Activated T-helper 2 cell treated with anti-CD3 and anti-CD28 coated beads, Interferon-gamma antibody, Interleukin-2, Interleukin-4, amounts not matched to agents 10 μg/mL and 5 μg/mL and 100 μg/mL, durations not matched to agents 14 hours and 24 hours and 36 hours (primary cell): ENCODE measurements around the gene SNCB. TPM values are rescaled to one million over a fixed set of nuclear protein-coding genes. Genes with fewer than 3 reads are reported as not detected.
"Not testable (repeated sequence)": the region's sequence is repeated elsewhere in the genome, so short reads cannot be mapped to it uniquely, and the experiment has no call there.

Source experiments
- DNase-seq: peaks from one replicate; pipeline ENCODE4 v3.0.0; 2021; ENCODE audit warnings: low spot score
- H3K27ac Mint-ChIP-seq: one replicate; pipeline ENCODE4 v1.8.0; 2021; ENCODE audit warnings: mixed read lengths
- H3K27me3 Mint-ChIP-seq: one replicate; pipeline ENCODE4 v1.8.0; 2021; ENCODE audit warnings: low read depth, mixed read lengths
- H3K36me3 Mint-ChIP-seq: one replicate; pipeline ENCODE4 v1.8.0; 2021; ENCODE audit warnings: low read depth, mixed read lengths
- H3K4me1 Mint-ChIP-seq: one replicate; pipeline ENCODE4 v1.8.0; 2021; ENCODE audit warnings: low read depth, mixed read lengths
- H3K4me3 Mint-ChIP-seq: one replicate; pipeline ENCODE4 v1.8.0; 2021; ENCODE audit warnings: low read depth, mild to moderate bottlenecking, moderate library complexity, mixed read lengths
- H3K9me3 Mint-ChIP-seq: one replicate; pipeline ENCODE4 v1.8.0; 2021; ENCODE audit warnings: mixed read lengths
- intact Hi-C: fragments of 100-400 bp; cut with micrococcal nuclease; formaldehyde crosslinking; loops from one replicate; pipeline ENCODE4 v1.15.1; 2023
- total RNA-seq: library from RNA; stranded (reverse); gene quantifications from 2 replicates; pipeline ENCODE4 v1.2.3, GENCODE V29; 2022

The SNCB gene
- total RNA-seq, 1 donor from 2014 or later, result not detected

DNA sequence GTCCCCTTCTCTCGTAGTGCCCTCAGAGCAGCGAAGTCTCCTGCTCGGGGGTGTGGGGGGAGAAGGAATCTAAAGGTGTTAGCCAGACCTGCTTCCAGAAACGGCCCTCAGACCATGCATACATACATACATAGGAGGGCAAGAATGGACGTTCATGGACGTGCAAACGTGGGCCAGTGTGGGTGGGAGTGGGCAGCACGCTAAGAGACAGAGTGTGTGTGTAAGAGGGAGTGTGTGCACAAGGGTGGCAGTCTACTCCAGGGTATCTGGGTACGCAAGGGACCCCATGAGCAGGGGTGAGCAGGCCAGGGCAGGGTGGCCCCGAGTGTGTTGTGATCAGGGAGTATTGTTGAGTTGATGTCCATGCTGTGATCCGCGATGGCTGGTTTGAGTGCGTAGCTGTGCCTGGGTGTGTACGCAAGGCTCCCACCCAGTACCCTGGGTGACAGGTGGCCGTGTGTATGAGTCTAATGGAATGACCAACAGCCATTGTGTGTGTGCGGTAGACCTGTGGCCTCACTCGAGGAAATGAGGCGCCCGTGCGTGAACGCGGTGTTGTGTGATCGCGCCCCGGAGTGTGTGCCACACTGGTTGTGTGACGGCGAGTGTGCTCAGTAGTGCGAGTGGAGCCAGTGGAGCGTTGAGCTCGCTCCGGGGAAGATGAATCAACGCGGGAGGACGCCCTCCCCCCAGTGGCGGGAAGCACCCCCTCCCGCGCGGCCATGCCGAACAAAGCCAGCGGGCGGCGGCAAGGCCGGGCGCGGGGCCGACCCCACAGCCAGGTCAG lies 21.2 kb downstream of the SNCB start:
- intact Hi-C loops, result no loop called here
- DNase-seq, result no peak

DNA sequence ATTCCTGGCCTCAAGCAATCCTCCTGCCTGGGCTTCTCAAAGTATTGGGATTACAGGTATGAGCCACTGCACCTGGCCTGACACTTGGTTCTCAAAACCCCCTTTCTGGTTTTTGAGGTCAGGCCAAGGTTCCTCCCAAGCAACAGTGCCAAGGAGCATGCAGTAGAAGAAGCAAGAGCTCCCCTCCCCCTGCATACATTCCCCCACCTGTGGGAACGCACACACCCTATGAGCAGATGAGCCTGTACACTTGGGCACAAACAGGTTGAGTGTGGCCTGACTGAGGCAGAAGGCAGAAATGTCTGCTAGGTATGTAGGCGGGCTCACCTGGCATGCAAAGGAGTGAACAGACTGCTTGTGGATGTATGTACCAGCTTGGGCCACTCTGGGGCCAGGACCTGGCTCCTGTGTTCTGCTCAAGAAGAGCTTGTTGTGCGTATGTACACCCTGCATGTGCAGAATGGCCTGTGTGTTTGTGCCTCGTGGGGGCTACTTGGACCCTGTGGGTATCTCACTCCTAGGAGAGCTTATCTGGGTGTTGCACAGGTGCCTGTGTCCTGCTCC lies 22.1 kb downstream of the SNCB start:
- H3K4me3 Mint-ChIP-seq, result peak overlapping the region; percentile 92
- intact Hi-C loops, result no loop called here

More for the DNA sequence above, 21.2 kb downstream of the SNCB start:
- peak overlapping the region; percentile 92 for H3K4me3 Mint-ChIP-seq
- no peaks in the 10 kb centered on the region for H3K36me3 Mint-ChIP-seq
- H3K9me3 Mint-ChIP-seq, result no peaks in the 10 kb centered on the region
- H3K4me1 Mint-ChIP-seq, result peaks cover 13% of the 10 kb centered on the region
- H3K27ac Mint-ChIP-seq, result peak overlapping the region; percentile 76
- peaks cover 32% of the 10 kb centered on the region for H3K27me3 Mint-ChIP-seq

DNA sequence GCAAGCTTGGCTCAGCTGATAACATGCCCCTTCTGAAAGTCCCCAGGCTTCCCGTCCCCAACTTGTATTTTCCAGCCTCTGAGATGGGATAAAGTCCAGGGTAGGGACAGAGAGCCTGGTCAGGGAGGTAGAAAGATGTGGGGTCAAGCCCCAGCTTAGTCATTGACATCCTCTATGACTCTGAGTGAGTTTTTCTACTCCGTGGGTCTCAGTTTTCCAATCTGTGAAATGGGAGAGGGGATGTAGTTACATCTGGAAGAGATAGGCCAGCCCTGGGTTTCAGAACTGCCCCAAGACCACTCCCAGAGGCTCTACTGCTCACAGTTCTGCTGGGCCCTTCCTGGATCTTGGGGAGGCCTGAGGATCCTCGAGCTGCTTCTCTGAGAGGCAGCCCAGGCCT lies 23.5 kb downstream of the SNCB start:
- intact Hi-C loops, result no loop called here
- H3K27me3 Mint-ChIP-seq, result peaks cover 35% of the 10 kb centered on the region
- H3K36me3 Mint-ChIP-seq, result no peaks in the 10 kb centered on the region
- no peaks in the 10 kb centered on the region for H3K9me3 Mint-ChIP-seq
- H3K4me3 Mint-ChIP-seq, result no peak overlapping the region
- no peak for DNase-seq
- peaks cover 13% of the 10 kb centered on the region for H3K4me1 Mint-ChIP-seq
- H3K27ac Mint-ChIP-seq, result no peak overlapping the region

More for the DNA sequence above, 22.1 kb downstream of the SNCB start:
- Mint-ChIP-seq H3K9me3 (no peaks in the 10 kb centered on the region), H3K27ac (no peak overlapping the region), H3K36me3 (no peaks in the 10 kb centered on the region), H3K27me3 (peaks cover 33% of the 10 kb centered on the region), H3K4me1 (peaks cover 13% of the 10 kb centered on the region)
- DNase-seq, result no peak

DNA sequence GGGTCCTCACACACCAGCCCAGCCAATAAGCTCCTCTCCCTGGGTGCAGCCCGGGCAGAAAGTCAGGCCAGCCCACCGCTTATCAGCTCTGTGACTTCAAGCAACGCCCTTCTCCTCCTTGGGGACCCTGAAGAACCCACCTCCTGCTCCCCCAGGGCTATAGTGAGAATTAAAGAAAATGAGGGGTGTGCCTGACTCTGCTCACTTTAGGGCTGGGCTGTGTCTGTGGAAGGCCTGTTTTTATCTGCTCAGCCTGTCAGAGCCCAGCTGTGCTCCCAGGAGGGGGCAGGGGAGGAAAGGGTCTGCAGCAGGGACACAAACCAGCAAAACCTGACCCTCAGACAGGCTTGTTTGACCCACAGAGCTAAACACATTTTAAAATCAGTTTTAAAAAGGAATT lies 24.3 kb downstream of the SNCB start:
- Mint-ChIP-seq H3K4me1 (peaks cover 10% of the 10 kb centered on the region), H3K27ac (no peak overlapping the region), H3K27me3 (peaks cover 29% of the 10 kb centered on the region), H3K9me3 (no peaks in the 10 kb centered on the region), H3K4me3 (no peak overlapping the region), H3K36me3 (no peaks in the 10 kb centered on the region)
- DNase-seq, result no peak
- intact Hi-C loops, result no loop called here

DNA sequence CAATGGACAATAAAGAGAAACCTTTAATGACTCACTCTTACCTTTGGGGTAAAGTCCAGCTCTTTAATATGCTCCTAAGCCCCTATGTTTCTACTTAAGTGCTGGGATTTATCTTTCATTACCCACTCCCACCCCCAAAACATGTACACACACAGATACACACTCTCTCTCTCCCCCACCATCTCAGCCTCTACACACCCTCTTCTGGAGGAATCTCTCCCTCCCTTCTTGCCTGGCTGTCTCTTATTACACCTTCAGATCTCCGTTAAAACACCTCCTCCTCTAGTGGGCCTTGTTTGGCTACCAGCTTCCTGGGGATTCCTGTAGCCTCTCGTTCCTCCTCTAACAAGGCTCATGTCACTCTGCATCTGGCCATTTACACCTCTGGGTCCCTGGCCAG lies 27.2 kb downstream of the SNCB start:
- no peaks in the 10 kb centered on the region for H3K9me3 Mint-ChIP-seq
- no peak overlapping the region for H3K4me3 Mint-ChIP-seq
- intact Hi-C loops, result no loop called here
- H3K27me3 Mint-ChIP-seq, result peaks cover 20% of the 10 kb centered on the region
- H3K27ac Mint-ChIP-seq, result no peak overlapping the region
- H3K4me1 Mint-ChIP-seq, result peaks cover 2% of the 10 kb centered on the region
- no peaks in the 10 kb centered on the region for H3K36me3 Mint-ChIP-seq
- DNase-seq, result no peak

DNA sequence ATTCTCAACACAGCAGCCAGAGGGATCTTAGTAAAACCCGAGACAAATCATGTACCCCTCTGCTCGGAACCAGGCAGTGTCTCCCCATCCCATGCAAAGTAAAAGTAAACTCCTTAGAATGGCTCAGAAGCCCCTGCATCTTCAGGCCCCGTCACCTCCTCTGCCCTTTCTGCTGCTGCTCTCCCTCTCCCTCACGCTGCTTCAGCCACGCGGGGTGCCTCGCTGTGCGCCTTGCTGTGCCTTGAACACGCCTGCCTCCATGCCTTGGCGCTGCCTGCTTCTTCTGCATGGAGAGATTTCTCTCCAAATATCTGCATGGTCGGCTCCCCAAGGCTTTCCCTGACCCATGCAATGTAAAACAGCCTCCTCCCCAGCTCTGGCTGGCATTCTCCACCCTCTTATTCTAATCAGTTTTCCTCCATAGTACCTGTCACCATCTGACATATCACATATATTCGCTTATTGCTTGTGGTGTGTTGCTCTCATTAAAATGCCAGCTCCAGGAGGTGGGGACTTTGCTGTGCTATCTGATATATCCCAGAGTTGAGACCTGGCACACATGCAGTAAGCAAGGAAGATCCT lies 28.3 kb downstream of the SNCB start:
- Mint-ChIP-seq H3K36me3 (no peaks in the 10 kb centered on the region), H3K9me3 (no peaks in the 10 kb centered on the region), H3K4me1 (peaks cover 2% of the 10 kb centered on the region), H3K4me3 (no peak overlapping the region), H3K27ac (no peak overlapping the region), H3K27me3 (peaks cover 19% of the 10 kb centered on the region)
- DNase-seq, result no peak
- intact Hi-C loops, result no loop called here

DNA sequence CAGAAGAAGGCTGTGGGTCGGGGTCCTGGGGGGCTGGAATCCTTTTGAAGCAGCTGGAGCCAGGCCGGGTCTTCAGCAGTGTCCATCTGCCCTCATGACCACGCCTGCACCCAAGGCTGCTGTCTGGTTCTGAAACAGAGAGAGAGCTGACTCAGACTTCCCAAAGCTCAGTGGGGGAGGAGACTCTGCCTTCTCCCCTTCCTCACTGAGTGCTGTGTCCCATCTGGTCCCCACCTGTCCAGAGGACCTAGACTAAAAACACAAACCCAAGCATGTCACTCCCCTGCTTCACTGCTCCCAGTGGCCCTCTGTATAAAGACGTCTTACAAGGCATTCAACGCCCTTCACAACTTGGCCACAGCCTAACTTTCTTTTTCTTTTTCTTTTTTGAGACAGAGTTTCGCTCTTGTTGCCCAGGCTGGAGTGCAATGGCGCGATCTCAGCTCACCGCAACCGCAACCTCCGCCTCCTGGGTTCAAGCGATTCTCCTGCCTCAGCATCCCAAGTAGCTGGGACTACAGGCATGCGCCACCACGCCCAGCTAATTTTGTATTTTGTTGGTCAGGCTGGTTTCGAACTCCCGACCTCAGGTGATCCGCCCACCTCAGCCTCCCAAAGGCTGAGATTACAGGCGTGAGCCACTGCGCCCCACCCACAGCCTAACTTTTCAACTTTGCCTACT lies 30.4 kb downstream of the SNCB start:
- not testable (repeated sequence) for H3K4me3 Mint-ChIP-seq, H3K27ac Mint-ChIP-seq, H3K36me3 Mint-ChIP-seq, DNase-seq, H3K4me1 Mint-ChIP-seq, H3K9me3 Mint-ChIP-seq
- intact Hi-C loops, result loop anchor here (5.0 kb wide), 1 partner anchor 58 kb away; no protein-coding TSS in a partner anchor
- H3K27me3 Mint-ChIP-seq, result peaks cover 19% of the 10 kb centered on the region

DNA sequence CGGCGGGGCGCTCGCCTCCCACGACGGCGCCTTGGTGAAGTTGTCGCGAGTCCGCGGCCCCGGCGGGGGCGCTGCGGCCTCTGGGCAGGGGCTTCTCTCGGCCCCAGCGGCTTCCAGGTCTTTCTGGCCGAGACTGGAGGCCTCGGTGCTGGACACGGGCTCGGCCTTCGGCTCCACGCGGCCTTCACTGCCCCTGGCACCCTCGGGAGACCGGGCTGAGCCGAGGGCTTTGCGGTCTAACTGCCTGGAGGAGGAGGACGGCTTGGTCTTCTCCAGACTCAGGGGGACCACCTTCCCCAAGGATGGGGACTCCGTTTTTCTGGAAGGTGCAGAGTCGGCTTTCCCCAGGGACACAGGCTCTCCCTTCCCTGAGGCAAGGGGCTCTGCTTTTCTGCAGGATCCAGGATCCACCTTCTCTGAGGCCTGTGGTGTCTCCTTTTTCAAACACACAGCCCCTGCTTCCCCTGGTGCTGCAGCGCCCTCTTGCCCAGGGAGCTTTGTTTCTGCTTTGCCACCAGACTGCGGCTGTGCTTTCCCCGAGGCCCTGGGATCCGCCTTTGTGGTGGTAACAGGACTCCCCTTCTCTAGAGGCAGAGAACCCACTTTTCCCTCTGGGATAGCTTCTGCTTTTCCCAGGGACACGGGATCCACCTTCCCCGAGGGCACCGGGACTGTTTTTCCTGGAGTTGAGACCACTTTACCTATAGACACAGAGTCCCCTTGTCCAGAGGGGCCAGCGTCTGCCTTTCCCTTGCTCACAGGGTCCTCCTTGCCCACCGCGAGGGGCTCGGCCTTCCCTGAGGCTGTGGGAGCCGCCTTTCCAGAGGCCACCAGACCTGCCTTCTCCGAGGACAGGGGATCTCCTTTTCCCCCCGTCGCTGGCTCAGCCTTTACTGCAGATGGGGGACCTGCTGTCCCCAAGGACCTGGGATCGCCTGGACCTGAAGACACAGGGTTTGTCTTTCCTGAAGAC lies 32.6 kb downstream of the SNCB start:
- peaks cover 13% of the 10 kb centered on the region for H3K27me3 Mint-ChIP-seq
- no peaks in the 10 kb centered on the region for H3K9me3 Mint-ChIP-seq
- peak overlapping the region; percentile 11 for H3K4me3 Mint-ChIP-seq
- H3K36me3 Mint-ChIP-seq, result no peaks in the 10 kb centered on the region
- intact Hi-C loops, result loop anchor here (2.0 to 5.0 kb wide), 3 partner anchors 23 to 181 kb away; partner anchors contain the start of gene CLTB
- no peak overlapping the region for H3K27ac Mint-ChIP-seq
- no peak for DNase-seq
- H3K4me1 Mint-ChIP-seq, result peaks cover 2% of the 10 kb centered on the region

DNA sequence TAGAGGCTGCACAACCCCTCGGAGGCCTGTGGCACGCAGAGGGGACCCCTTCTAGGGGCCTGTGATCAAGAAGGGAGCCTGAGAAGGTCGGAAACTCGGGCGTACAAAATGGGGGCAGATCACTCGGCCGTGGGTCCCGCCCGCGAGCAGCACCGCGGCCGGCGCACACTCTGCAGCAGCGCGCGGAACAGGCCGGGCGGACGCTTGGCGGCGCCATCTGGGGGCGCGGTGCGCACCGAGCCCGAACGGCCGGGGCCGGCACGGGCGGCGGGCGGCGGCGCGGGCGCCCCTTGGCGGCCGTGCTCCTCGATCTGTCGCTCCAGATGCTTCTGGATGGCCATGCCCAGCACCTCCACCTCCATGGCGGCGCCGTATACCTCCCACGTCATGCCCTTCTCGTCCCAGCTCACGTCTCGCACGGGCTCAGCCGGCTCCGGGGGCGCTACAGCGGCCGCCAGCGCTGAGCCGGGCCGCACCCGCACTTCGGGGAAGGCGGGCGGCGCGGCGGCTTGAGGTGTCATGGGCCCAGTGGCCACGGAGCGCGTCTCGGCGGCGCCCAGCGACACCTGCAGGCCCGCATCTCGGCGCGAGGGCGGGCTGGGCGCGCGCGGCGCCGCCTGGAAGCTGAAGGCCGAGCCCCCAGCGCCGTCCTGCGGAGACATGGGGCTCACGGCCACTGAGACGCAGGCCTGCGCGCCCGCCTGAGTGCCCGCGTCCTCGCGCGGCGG lies 33.5 kb downstream of the SNCB start:
- no peaks in the 10 kb centered on the region for H3K9me3 Mint-ChIP-seq
- intact Hi-C loops, result loop anchor here (2.0 to 5.0 kb wide), 3 partner anchors 22 to 180 kb away; partner anchors contain the start of gene CLTB
- H3K36me3 Mint-ChIP-seq, result no peaks in the 10 kb centered on the region
- H3K4me3 Mint-ChIP-seq, result peak overlapping the region; percentile 73
- DNase-seq, result peak; percentile 52
- no peak overlapping the region for H3K27ac Mint-ChIP-seq
- peaks cover 4% of the 10 kb centered on the region for H3K27me3 Mint-ChIP-seq
- H3K4me1 Mint-ChIP-seq, result peaks cover 2% of the 10 kb centered on the region

DNA sequence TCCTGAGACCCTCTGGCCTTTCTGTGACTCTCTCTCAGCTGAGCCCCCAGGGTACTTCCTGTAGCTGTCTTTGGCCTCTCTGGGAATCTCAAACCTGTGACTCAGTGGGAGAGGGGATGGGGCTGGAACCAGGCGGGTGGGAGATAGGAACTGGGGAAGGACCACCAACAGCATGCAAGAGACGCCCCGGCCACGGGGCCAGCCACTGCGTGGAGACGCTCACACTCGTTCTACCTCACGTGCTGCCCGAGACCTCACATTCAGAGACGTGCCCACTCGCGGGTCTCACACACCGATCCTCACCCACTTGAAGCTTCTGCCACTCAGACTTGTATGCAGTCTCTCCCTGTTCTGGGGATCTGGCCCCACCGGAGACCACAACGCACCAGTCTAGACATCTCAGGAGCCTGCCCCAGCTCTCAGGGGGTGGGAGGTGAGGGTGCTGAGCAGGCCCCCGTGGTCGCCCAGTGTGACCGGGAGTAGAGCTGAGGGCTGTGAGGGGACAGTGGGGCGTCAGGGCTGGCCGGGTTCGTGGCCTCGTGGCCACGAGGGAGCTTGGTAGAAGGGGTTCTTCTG lies 34.2 kb downstream of the SNCB start:
- Mint-ChIP-seq H3K27ac (no peak overlapping the region), H3K36me3 (no peaks in the 10 kb centered on the region), H3K4me1 (peaks cover 2% of the 10 kb centered on the region), H3K4me3 (peak overlapping the region; percentile 73), H3K9me3 (no peaks in the 10 kb centered on the region), H3K27me3 (peaks cover 4% of the 10 kb centered on the region)
- no peak for DNase-seq
- intact Hi-C loops, result loop anchor here (2.0 to 5.0 kb wide), 3 partner anchors 21 to 179 kb away; partner anchors contain the start of gene CLTB

DNA sequence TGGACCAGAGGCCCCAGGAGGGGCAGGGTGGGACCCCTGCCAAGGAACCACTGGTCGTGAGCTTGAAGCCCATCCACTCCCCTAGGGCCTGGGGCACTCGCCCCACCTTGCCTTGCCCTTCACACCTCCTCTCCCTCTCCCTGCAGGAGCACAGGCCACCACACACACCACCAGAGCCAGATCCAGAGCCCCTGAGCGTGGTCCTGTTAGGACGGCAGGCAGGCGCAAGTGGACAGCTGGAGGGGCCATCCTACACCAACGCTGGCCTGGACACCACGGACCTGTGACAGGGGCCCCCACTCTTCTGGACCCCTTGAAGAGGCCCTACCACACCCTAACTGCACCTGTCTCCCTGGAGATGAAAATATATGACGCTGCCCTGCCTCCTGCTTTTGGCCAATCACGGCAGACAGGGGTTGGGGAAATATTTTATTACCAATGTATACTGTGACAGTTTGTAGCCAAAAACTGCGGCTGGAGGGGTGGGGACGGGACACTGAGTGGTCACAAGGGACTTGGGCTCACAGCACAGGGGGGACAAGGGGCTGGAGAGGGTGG lies 34.9 kb downstream of the SNCB start:
- intact Hi-C loops, result loop anchor here (5.0 kb wide), 1 partner anchor 53 kb away; no protein-coding TSS in a partner anchor
- no peak overlapping the region for H3K4me3 Mint-ChIP-seq
- H3K4me1 Mint-ChIP-seq, result peaks cover 2% of the 10 kb centered on the region

More for the DNA sequence above, 34.9 kb downstream of the SNCB start:
- no peaks in the 10 kb centered on the region for H3K36me3 Mint-ChIP-seq
- H3K27me3 Mint-ChIP-seq, result peaks cover 4% of the 10 kb centered on the region
- no peak for DNase-seq
- no peaks in the 10 kb centered on the region for H3K9me3 Mint-ChIP-seq
- no peak overlapping the region for H3K27ac Mint-ChIP-seq
